Measurements from ENCODE around the gene UCK2.
"Not testable (repeated sequence)": the region's sequence is repeated elsewhere in the genome, so short reads cannot be mapped to it uniquely, and the experiment has no call there.

Gene UCK2

DNA sequence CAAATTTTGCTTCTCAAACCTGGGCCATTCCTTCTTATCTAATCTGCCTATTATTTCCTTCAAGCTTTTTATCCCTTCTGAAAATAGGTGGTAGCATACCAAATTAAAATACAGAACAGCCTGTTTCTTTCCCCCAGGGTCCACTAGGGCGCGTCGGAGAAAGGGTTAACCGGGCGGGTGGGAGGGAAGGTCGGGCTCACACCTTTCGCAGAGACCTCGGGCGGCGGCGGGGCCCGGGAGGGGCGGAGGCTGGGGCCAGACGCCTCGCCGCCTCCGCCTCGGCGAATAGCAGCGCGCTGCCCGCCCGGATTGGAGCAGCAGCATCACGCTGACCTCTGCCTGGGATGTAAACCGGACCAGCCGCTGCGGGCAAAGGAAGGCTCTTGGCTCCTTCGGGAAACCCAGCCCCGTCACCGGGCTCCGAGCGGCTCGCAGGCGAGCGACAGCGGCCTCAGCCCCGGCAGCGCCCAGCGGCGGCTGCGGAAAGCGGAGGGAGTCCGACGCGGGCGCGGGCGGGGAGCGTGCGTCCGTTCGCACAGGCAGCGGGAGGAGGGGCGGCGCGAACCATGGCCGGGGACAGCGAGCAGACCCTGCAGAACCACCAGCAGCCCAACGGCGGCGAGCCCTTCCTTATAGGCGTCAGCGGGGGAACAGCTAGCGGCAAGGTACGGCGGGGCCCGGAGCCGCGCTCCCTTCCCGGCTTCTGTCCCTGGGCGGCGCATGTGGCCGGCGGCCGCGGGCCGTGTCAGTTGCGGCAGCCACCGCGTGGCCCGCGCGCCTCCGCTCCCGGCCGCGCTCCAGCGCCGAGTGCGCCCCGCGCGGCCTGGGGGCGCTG is at the start of gene UCK2:
UCK2 (plus strand) TSS at position 347 of the 835 bp plus-strand sequence; CDS start at position 567, 220 bp downstream.
- peak within 1 kb of the TSS; percentile 74 for H3K4me3 ChIP-seq (ENCODE audit: low read depth, low read length)
- TF ChIP-seq CTCF (IDR thresholded peaks at IDR 0.05), result peak; percentile 9
- H2AFZ ChIP-seq, result peak within 1 kb of the TSS; percentile 83
- H3K4me2 ChIP-seq (ENCODE audit: low read length), result peak within 1 kb of the TSS; percentile 87
- no peaks in the 10 kb centered on the region for H3K4me1 ChIP-seq
- H3K27me3 ChIP-seq (ENCODE audit: control insufficient read depth, insufficient read depth, low read length), result no peaks in the 10 kb centered on the region
- no peak within 1 kb of the TSS for H3K9ac ChIP-seq
- H3K79me2 ChIP-seq, result peaks cover 2% of the 10 kb centered on the region
- H3K27ac ChIP-seq, result peak within 1 kb of the TSS; percentile 66
- H3K36me3 ChIP-seq (ENCODE audit: control insufficient read depth, insufficient read depth, low read length), result no peaks in the 10 kb centered on the region
- no peaks in the 10 kb centered on the region for H3K9me3 ChIP-seq (ENCODE audit: control insufficient read depth, low read length)

GRCh38 chr1:165778197-165778596 is 49.2 kb upstream of the UCK2 start:
- not testable (repeated sequence) for H3K36me3 ChIP-seq (ENCODE audit: control insufficient read depth, insufficient read depth, low read length); H3K27me3 ChIP-seq (ENCODE audit: control insufficient read depth, insufficient read depth, low read length); H3K4me3 ChIP-seq (ENCODE audit: low read depth, low read length); H3K4me2 ChIP-seq (ENCODE audit: low read length); H3K27ac ChIP-seq; H3K9ac ChIP-seq; H2AFZ ChIP-seq; H3K79me2 ChIP-seq; H3K9me3 ChIP-seq (ENCODE audit: control insufficient read depth, low read length); H3K4me1 ChIP-seq

DNA sequence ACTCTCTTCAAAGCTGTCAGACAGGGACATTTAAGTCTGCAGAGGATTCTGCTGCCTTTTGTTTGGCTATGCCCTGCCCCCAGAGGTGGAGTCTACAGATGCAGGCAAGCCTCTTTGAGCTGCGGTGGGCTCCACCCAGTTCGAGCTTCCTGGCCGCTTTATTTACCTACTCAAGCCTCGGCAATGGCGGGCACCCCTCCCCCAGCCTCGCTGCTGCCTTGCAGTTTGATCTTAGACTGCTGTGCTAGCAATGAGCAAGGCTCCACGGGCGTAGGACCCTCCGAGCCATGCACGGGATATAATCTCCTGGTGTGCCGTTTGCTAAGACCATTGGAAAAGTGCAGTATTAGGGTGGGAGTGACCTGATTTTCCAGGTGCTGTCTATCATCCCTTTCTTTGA is 43.9 kb upstream of the UCK2 start:
- H3K27ac ChIP-seq; H3K9me3 ChIP-seq (ENCODE audit: control insufficient read depth, low read length); H3K79me2 ChIP-seq; H2AFZ ChIP-seq; H3K4me1 ChIP-seq; H3K4me2 ChIP-seq (ENCODE audit: low read length); H3K27me3 ChIP-seq (ENCODE audit: control insufficient read depth, insufficient read depth, low read length); H3K36me3 ChIP-seq (ENCODE audit: control insufficient read depth, insufficient read depth, low read length); H3K9ac ChIP-seq; H3K4me3 ChIP-seq (ENCODE audit: low read depth, low read length): not testable (repeated sequence)

GRCh38 chr1:165787741-165788140 is 39.7 kb upstream of the UCK2 start:
- TF ChIP-seq CTCF (IDR thresholded peaks at IDR 0.05), result no peak
- Histone ChIP-seq H2AFZ (no peak overlapping the region), H3K9ac (no peak overlapping the region), H3K36me3 (ENCODE audit: control insufficient read depth, insufficient read depth, low read length) (no peaks in the 10 kb centered on the region), H3K79me2 (no peaks in the 10 kb centered on the region), H3K4me2 (ENCODE audit: low read length) (no peak overlapping the region), H3K4me3 (ENCODE audit: low read depth, low read length) (no peak overlapping the region), H3K27ac (no peak overlapping the region), H3K4me1 (no peaks in the 10 kb centered on the region), H3K27me3 (ENCODE audit: control insufficient read depth, insufficient read depth, low read length) (no peaks in the 10 kb centered on the region), H3K9me3 (ENCODE audit: control insufficient read depth, low read length) (no peaks in the 10 kb centered on the region)

DNA sequence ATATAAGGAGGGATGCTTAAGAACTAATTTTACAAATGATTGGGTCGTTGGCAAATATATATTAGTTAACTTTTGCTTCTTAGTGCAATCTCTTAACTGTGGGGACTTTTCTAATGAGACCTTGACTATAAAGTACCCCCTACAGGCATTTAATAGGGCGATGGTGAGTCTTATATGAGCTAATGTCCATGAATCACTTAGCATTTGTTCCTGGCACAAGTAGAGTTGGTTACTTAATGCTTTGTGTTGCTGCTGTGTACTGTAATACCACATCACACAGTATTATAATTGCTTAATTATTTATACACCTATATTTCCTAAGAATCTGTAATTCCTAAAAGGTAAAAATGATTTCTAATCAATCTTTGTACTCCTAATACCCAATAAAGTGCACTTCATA is 33.5 kb upstream of the UCK2 start:
- Histone ChIP-seq H3K4me1 (no peaks in the 10 kb centered on the region), H2AFZ (no peak overlapping the region), H3K4me2 (ENCODE audit: low read length) (no peak overlapping the region), H3K79me2 (no peaks in the 10 kb centered on the region), H3K27ac (no peak overlapping the region), H3K9ac (no peak overlapping the region), H3K36me3 (ENCODE audit: control insufficient read depth, insufficient read depth, low read length) (no peaks in the 10 kb centered on the region), H3K9me3 (ENCODE audit: control insufficient read depth, low read length) (no peaks in the 10 kb centered on the region), H3K4me3 (ENCODE audit: low read depth, low read length) (no peak overlapping the region), H3K27me3 (ENCODE audit: control insufficient read depth, insufficient read depth, low read length) (no peaks in the 10 kb centered on the region)
- no peak for TF ChIP-seq CTCF (IDR thresholded peaks at IDR 0.05)

All from parathyroid adenoma (tissue), 2 donors.